ENCODE results near the gene TAS2R9.

TAS2R9 gene
- total RNA-seq, result 0 to 0.21 (median 0) reads per million in 9 experiments

- H3K27me3 Mint-ChIP-seq, result peaks cover 62% of the 10 kb centered on the region in 2 donors
- H3K27ac Mint-ChIP-seq, result no peak within 1 kb of the TSS
- no peaks in the 10 kb centered on the region for H3K9me3 Mint-ChIP-seq
- H3K36me3 Mint-ChIP-seq (ENCODE audit: insufficient read depth), result no peaks in the 10 kb centered on the region
- no peaks in the 10 kb centered on the region for H3K4me1 Mint-ChIP-seq (ENCODE audit: low read depth in 2 of 2)
- DNase-seq (no peak), ATAC-seq (replicated peaks) (no peak)
- no peak within 1 kb of the TSS for H3K4me3 Mint-ChIP-seq
Observed at GRCh38 chr12:10810068-10810467, at the start of gene TAS2R9. TAS2R9 (minus strand) TSS chr12:10810168; CDS start chr12:10810075, 93 bp downstream.

- DNase-seq, result no peak
- H3K27ac Mint-ChIP-seq, result no peak overlapping the region
- H3K4me1 Mint-ChIP-seq (ENCODE audit: low read depth in 2 of 2), result peaks cover 23 to 30% of the 10 kb centered on the region in 2 donors
- H3K9me3 Mint-ChIP-seq, result peaks cover 5 to 21% of the 10 kb centered on the region in 2 donors
- H3K27me3 Mint-ChIP-seq, result no peaks in the 10 kb centered on the region
- no peak for ATAC-seq (replicated peaks)
- no peak overlapping the region for H3K4me3 Mint-ChIP-seq
- peaks cover 4% of the 10 kb centered on the region for H3K36me3 Mint-ChIP-seq (ENCODE audit: insufficient read depth)
Observed at GRCh38 chr12:10855807-10856206, 45.8 kb upstream of the TAS2R9 start.

- Mint-ChIP-seq H3K27ac (no peak overlapping the region), H3K27me3 (no peaks in the 10 kb centered on the region), H3K36me3 (ENCODE audit: insufficient read depth) (peaks cover 3% of the 10 kb centered on the region), H3K4me1 (ENCODE audit: low read depth in 2 of 2) (peaks cover 40 to 42% of the 10 kb centered on the region in 2 donors), H3K4me3 (no peak overlapping the region), H3K9me3 (peaks cover 5 to 15% of the 10 kb centered on the region in 2 donors)
- DNase-seq (no peak), ATAC-seq (replicated peaks) (no peak)
Observed at GRCh38 chr12:10853776-10854175, 43.8 kb upstream of the TAS2R9 start.

GRCh38 chr12:10851243-10851858 is 41.4 kb upstream of the TAS2R9 start:
- DNase-seq (no peak), ATAC-seq (replicated peaks) (peak; percentile 58)
- peaks cover 10% of the 10 kb centered on the region for H3K36me3 Mint-ChIP-seq (ENCODE audit: insufficient read depth)
- H3K4me1 Mint-ChIP-seq (ENCODE audit: low read depth in 2 of 2), result peaks cover 40 to 42% of the 10 kb centered on the region in 2 donors
- peak overlapping the region; percentile 68 to 85 for H3K27ac Mint-ChIP-seq
- H3K9me3 Mint-ChIP-seq, result no peaks in the 10 kb centered on the region
- H3K4me3 Mint-ChIP-seq, result no peak overlapping the region
- H3K27me3 Mint-ChIP-seq, result no peaks in the 10 kb centered on the region

GRCh38 chr12:10849425-10849878 is 39.5 kb upstream of the TAS2R9 start, which contains the start of gene PRR4:
PRR4 (minus strand) TSS chr12:10849475; CDS start chr12:10849437, 38 bp downstream.
- DNase-seq (peak in 1 of 3 experiments; percentile 10), ATAC-seq (replicated peaks) (peak; percentile 86)
- H3K27me3 Mint-ChIP-seq, result no peaks in the 10 kb centered on the region
- peaks cover 10% of the 10 kb centered on the region for H3K36me3 Mint-ChIP-seq (ENCODE audit: insufficient read depth)
- H3K27ac Mint-ChIP-seq, result peak within 1 kb of the TSS; percentile 68 to 85
- no peaks in the 10 kb centered on the region for H3K9me3 Mint-ChIP-seq
- no peak within 1 kb of the TSS for H3K4me3 Mint-ChIP-seq
- peaks cover 40% of the 10 kb centered on the region in 2 donors for H3K4me1 Mint-ChIP-seq (ENCODE audit: low read depth in 2 of 2)

- no peaks in the 10 kb centered on the region for H3K27me3 Mint-ChIP-seq
- H3K9me3 Mint-ChIP-seq, result no peaks in the 10 kb centered on the region
- H3K27ac Mint-ChIP-seq, result no peak overlapping the region
- no peak overlapping the region for H3K4me3 Mint-ChIP-seq
- peaks cover 10% of the 10 kb centered on the region for H3K36me3 Mint-ChIP-seq (ENCODE audit: insufficient read depth)
- H3K4me1 Mint-ChIP-seq (ENCODE audit: low read depth in 2 of 2), result peaks cover 30 to 36% of the 10 kb centered on the region in 2 donors
- no peak for DNase-seq
- no peak for ATAC-seq (replicated peaks)
Observed at GRCh38 chr12:10847744-10848143, 37.8 kb upstream of the TAS2R9 start.

GRCh38 chr12:10842862-10843261 is 32.9 kb upstream of the TAS2R9 start:
- Mint-ChIP-seq H3K27me3 (no peaks in the 10 kb centered on the region), H3K36me3 (ENCODE audit: insufficient read depth) (peaks cover 7% of the 10 kb centered on the region), H3K9me3 (no peaks in the 10 kb centered on the region), H3K4me3 (no peak overlapping the region), H3K27ac (peak overlapping the region in 1 of 2 donors; percentile 32), H3K4me1 (ENCODE audit: low read depth in 2 of 2) (no peaks in the 10 kb centered on the region)
- DNase-seq (no peak), ATAC-seq (replicated peaks) (no peak)

GRCh38 chr12:10838461-10838860 is 28.5 kb upstream of the TAS2R9 start:
- Mint-ChIP-seq H3K4me1 (ENCODE audit: low read depth in 2 of 2) (no peaks in the 10 kb centered on the region), H3K36me3 (ENCODE audit: insufficient read depth) (no peaks in the 10 kb centered on the region), H3K27ac (no peak overlapping the region), H3K4me3 (no peak overlapping the region), H3K9me3 (peaks cover 0 to 2% of the 10 kb centered on the region in 2 donors), H3K27me3 (no peaks in the 10 kb centered on the region)
- DNase-seq, result no peak
- ATAC-seq (replicated peaks), result no peak

- Mint-ChIP-seq H3K4me1 (ENCODE audit: low read depth in 2 of 2) (no peaks in the 10 kb centered on the region), H3K36me3 (ENCODE audit: insufficient read depth) (no peaks in the 10 kb centered on the region), H3K27me3 (no peaks in the 10 kb centered on the region), H3K27ac (no peak overlapping the region), H3K9me3 (no peaks in the 10 kb centered on the region), H3K4me3 (no peak overlapping the region)
- DNase-seq (no peak), ATAC-seq (replicated peaks) (no peak)
Observed at GRCh38 chr12:10829994-10830393, 20.0 kb upstream of the TAS2R9 start.

- H3K27ac Mint-ChIP-seq, result no peak within 1 kb of the TSS
- H3K9me3 Mint-ChIP-seq, result no peaks in the 10 kb centered on the region
- ATAC-seq (replicated peaks) (no peak), DNase-seq (no peak)
- no peaks in the 10 kb centered on the region for H3K36me3 Mint-ChIP-seq (ENCODE audit: insufficient read depth)
- H3K27me3 Mint-ChIP-seq, result no peaks in the 10 kb centered on the region
- no peaks in the 10 kb centered on the region for H3K4me1 Mint-ChIP-seq (ENCODE audit: low read depth in 2 of 2)
- no peak within 1 kb of the TSS for H3K4me3 Mint-ChIP-seq
Observed at GRCh38 chr12:10826258-10826657, 16.3 kb upstream of the TAS2R9 start, which contains the start of gene TAS2R10. TAS2R10 (minus strand) TSS chr12:10826358; CDS start chr12:10826269, 89 bp downstream.

- no peak for ATAC-seq (replicated peaks)
- no peaks in the 10 kb centered on the region for H3K36me3 Mint-ChIP-seq (ENCODE audit: insufficient read depth)
- H3K27me3 Mint-ChIP-seq, result no peaks in the 10 kb centered on the region
- H3K4me3 Mint-ChIP-seq, result no peak overlapping the region
- no peaks in the 10 kb centered on the region for H3K9me3 Mint-ChIP-seq
- H3K27ac Mint-ChIP-seq, result no peak overlapping the region
- no peaks in the 10 kb centered on the region for H3K4me1 Mint-ChIP-seq (ENCODE audit: low read depth in 2 of 2)
- DNase-seq, result no peak
Observed at GRCh38 chr12:10824957-10825356, 15.0 kb upstream of the TAS2R9 start.

- Mint-ChIP-seq H3K9me3 (no peaks in the 10 kb centered on the region), H3K27ac (no peak overlapping the region), H3K4me3 (no peak overlapping the region), H3K27me3 (peaks cover 47 to 63% of the 10 kb centered on the region in 2 donors), H3K4me1 (ENCODE audit: low read depth in 2 of 2) (no peaks in the 10 kb centered on the region), H3K36me3 (ENCODE audit: insufficient read depth) (no peaks in the 10 kb centered on the region)
- no peak for ATAC-seq (replicated peaks)
- no peak for DNase-seq
Observed at GRCh38 chr12:10811883-10812536, 2.0 kb upstream of the TAS2R9 start.

- no peak for ATAC-seq (replicated peaks)
- no peaks in the 10 kb centered on the region for H3K36me3 Mint-ChIP-seq (ENCODE audit: insufficient read depth)
- no peaks in the 10 kb centered on the region for H3K4me1 Mint-ChIP-seq (ENCODE audit: low read depth in 2 of 2)
- no peak for DNase-seq
- H3K27ac Mint-ChIP-seq, result no peak within 1 kb of the TSS
- H3K9me3 Mint-ChIP-seq, result no peaks in the 10 kb centered on the region
- no peak within 1 kb of the TSS for H3K4me3 Mint-ChIP-seq
- peaks cover 56 to 69% of the 10 kb centered on the region in 2 donors for H3K27me3 Mint-ChIP-seq
Observed at GRCh38 chr12:10807186-10807585, 2.8 kb downstream of the TAS2R9 start, which contains the start of gene TAS2R8. TAS2R8 (minus strand) TSS chr12:10807286; CDS start chr12:10806980, 306 bp downstream.

GRCh38 chr12:10802587-10802986 is 7.4 kb downstream of the TAS2R9 start, which contains the start of gene TAS2R7:
TAS2R7 (minus strand) TSS chr12:10802627; CDS start chr12:10802570, 57 bp downstream.
- DNase-seq, result no peak
- H3K27me3 Mint-ChIP-seq, result peaks cover 45 to 68% of the 10 kb centered on the region in 2 donors
- H3K4me1 Mint-ChIP-seq (ENCODE audit: low read depth in 2 of 2), result no peaks in the 10 kb centered on the region
- no peaks in the 10 kb centered on the region for H3K36me3 Mint-ChIP-seq (ENCODE audit: insufficient read depth)
- no peak within 1 kb of the TSS for H3K4me3 Mint-ChIP-seq
- H3K9me3 Mint-ChIP-seq, result no peaks in the 10 kb centered on the region
- ATAC-seq (replicated peaks), result no peak
- H3K27ac Mint-ChIP-seq, result no peak within 1 kb of the TSS

Measured in effector memory CD8-positive, alpha-beta T cell (primary cell).